ENCODE measurements around the gene SIRPB2. TPM values are rescaled to one million over a fixed set of nuclear protein-coding genes. Genes with fewer than 3 reads are reported as not detected.

SIRPB2 gene
- total RNA-seq, 4 donors from 2014 or later: 4.7 to 8.1 (median 6.2) TPM

GRCh38 chr20:1513801-1514200 is 22.6 kb upstream of the SIRPB2 start:
- intact Hi-C loops (cut with DNase I): no loop called here
- TF ChIP-seq, protein P1, sequence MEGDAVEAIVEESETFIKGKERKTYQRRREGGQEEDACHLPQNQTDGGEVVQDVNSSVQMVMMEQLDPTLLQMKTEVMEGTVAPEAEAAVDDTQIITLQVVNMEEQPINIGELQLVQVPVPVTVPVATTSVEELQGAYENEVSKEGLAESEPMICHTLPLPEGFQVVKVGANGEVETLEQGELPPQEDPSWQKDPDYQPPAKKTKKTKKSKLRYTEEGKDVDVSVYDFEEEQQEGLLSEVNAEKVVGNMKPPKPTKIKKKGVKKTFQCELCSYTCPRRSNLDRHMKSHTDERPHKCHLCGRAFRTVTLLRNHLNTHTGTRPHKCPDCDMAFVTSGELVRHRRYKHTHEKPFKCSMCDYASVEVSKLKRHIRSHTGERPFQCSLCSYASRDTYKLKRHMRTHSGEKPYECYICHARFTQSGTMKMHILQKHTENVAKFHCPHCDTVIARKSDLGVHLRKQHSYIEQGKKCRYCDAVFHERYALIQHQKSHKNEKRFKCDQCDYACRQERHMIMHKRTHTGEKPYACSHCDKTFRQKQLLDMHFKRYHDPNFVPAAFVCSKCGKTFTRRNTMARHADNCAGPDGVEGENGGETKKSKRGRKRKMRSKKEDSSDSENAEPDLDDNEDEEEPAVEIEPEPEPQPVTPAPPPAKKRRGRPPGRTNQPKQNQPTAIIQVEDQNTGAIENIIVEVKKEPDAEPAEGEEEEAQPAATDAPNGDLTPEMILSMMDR (IDR thresholded peaks at IDR 0.05): no peak
- no peak for TF ChIP-seq POLR2AphosphoS5 (IDR thresholded peaks at IDR 0.05)
- no peak overlapping the region for H3K27ac ChIP-seq (replicated peaks in 1 of 4)
- WGBS: 87% methylated on average over 1 of the region's 1 CpG
- H3K4me3 ChIP-seq: no peak overlapping the region
- DNase-seq (ENCODE audit: extremely low spot score): peak; percentile 91
- H3K4me1 ChIP-seq: no peaks in the 10 kb centered on the region
- no peaks in the 10 kb centered on the region for H3K9me3 ChIP-seq
- H3K36me3 ChIP-seq: no peaks in the 10 kb centered on the region
- H3K27me3 ChIP-seq: peaks cover 0 to 11% (median 0%) of the 10 kb centered on the region in 4 donors

DNA sequence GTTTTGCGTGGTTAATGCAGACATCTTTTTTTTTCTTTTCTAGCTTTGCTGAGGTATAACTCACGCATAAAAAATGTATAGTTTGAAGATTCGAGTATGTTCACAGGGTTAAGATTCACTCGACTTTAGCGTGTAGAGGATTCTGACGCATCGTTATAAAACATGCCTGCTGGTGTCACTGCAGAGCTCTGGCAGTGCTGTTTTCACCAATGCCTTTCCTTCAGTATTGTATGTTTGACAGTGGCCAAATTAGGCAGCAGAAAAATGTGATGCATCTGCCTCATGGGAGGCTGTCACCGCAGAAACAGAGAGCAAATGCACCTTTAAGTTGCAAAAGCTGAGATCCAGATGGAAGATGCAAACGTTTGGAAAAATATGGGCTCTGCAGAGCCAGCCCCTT is 18.0 kb upstream of the SIRPB2 start:
- no peaks in the 10 kb centered on the region for H3K4me1 ChIP-seq
- no peak overlapping the region for H3K27ac ChIP-seq (replicated peaks in 1 of 4)
- 36% methylated on average over 9 of the region's 9 CpGs for WGBS
- no peak overlapping the region for H3K4me3 ChIP-seq
- no peaks in the 10 kb centered on the region for H3K36me3 ChIP-seq
- peaks cover 0 to 19% (median 0%) of the 10 kb centered on the region in 4 donors for H3K27me3 ChIP-seq
- intact Hi-C loops (cut with DNase I): no loop called here
- DNase-seq (ENCODE audit: extremely low spot score): no peak
- TF ChIP-seq EP300 (IDR thresholded peaks at IDR 0.05) (no peak), POLR2AphosphoS5 (IDR thresholded peaks at IDR 0.05) (no peak), POLR2A (IDR thresholded peaks at IDR 0.05; ENCODE audit: low read depth) (no peak)
- TF ChIP-seq, protein P1 (IDR thresholded peaks at IDR 0.05): no peak
- H3K9me3 ChIP-seq: no peaks in the 10 kb centered on the region

DNA sequence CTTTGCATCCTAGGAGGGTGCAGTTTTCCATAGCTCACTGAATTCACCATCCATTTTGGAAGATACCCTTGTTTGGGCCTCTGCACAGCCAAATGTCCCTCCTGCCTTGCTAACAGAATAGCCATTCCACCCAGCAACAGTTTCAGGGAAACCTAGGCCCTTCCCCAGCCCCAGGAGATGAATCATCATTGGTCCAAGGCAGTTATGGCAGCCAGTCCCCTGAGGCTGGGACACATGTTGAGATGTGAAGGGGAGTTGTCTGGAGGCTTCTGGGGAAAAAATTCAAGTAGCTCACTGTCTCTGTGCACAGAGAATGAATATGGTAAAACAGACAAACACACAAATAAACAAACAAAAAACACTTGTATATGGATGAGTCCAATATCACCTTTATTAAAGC is 17.4 kb upstream of the SIRPB2 start:
- peaks cover 0 to 17% (median 0%) of the 10 kb centered on the region in 4 donors for H3K27me3 ChIP-seq
- H3K4me3 ChIP-seq: no peak overlapping the region
- no peak for DNase-seq (ENCODE audit: extremely low spot score)
- H3K36me3 ChIP-seq: no peaks in the 10 kb centered on the region
- intact Hi-C loops (cut with DNase I): no loop called here
- H3K9me3 ChIP-seq: no peaks in the 10 kb centered on the region
- TF ChIP-seq POLR2A (IDR thresholded peaks at IDR 0.05; ENCODE audit: low read depth) (no peak), EP300 (IDR thresholded peaks at IDR 0.05) (no peak), POLR2AphosphoS5 (IDR thresholded peaks at IDR 0.05) (no peak)
- TF ChIP-seq, protein P1 (IDR thresholded peaks at IDR 0.05): no peak
- H3K4me1 ChIP-seq: no peaks in the 10 kb centered on the region
- no peak overlapping the region for H3K27ac ChIP-seq (replicated peaks in 1 of 4)

- 65% methylated on average over 3 of the region's 3 CpGs for WGBS
- intact Hi-C loops (cut with DNase I): no loop called here
- H3K36me3 ChIP-seq: no peaks in the 10 kb centered on the region
- no peaks in the 10 kb centered on the region for H3K4me1 ChIP-seq
- H3K27ac ChIP-seq (replicated peaks in 1 of 4): no peak overlapping the region
- no peak for TF ChIP-seq EP300 (IDR thresholded peaks at IDR 0.05)
- TF ChIP-seq, protein P1 (IDR thresholded peaks at IDR 0.05): no peak
- no peak for TF ChIP-seq POLR2AphosphoS5 (IDR thresholded peaks at IDR 0.05)
- TF ChIP-seq POLR2A (IDR thresholded peaks at IDR 0.05; ENCODE audit: low read depth): no peak
- DNase-seq (ENCODE audit: extremely low spot score): no peak
- H3K27me3 ChIP-seq: peaks cover 0 to 15% (median 0%) of the 10 kb centered on the region in 4 donors
- H3K9me3 ChIP-seq: peaks cover 0 to 6% (median 0%) of the 10 kb centered on the region in 4 donors
- no peak overlapping the region for H3K4me3 ChIP-seq
Observed at GRCh38 chr20:1507276-1507675, 16.1 kb upstream of the SIRPB2 start.

DNA sequence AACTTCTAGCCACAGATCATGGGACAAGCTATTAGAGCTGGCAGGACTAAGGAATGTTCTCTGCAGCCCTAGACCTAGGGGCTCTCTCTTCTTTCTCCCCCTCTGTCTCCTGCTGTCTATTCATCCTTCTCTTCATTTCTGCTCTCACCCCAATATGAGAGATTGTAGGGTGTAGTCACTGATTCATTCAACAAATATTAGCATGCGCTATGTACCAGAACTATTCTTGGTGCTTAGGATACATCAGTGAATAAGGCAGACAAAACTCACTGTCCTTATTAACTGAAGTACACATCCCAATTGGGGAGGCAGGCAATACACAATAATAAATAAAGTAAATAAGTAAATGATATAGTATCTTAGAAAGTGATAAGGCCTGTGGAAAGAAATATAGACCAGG is 14.7 kb upstream of the SIRPB2 start:
- H3K4me3 ChIP-seq: no peak overlapping the region
- no peaks in the 10 kb centered on the region for H3K4me1 ChIP-seq
- H3K27ac ChIP-seq (replicated peaks in 1 of 4): no peak overlapping the region
- 100% methylated on average over 1 of the region's 1 CpG for WGBS
- H3K9me3 ChIP-seq: peaks cover 0 to 6% (median 0%) of the 10 kb centered on the region in 4 donors
- TF ChIP-seq POLR2AphosphoS5 (IDR thresholded peaks at IDR 0.05): no peak
- intact Hi-C loops (cut with DNase I): no loop called here
- H3K36me3 ChIP-seq: no peaks in the 10 kb centered on the region
- H3K27me3 ChIP-seq: peaks cover 0 to 16% (median 0%) of the 10 kb centered on the region in 4 donors
- no peak for DNase-seq (ENCODE audit: extremely low spot score)
